Psoas muscle (tissue), 8 donors: Measurements from ENCODE around the gene SEC14L3. TPM values are rescaled to one million over a fixed set of nuclear protein-coding genes. Genes with fewer than 3 reads are reported as not detected.

Experiments
- ATAC-seq, 4 donors: fragments of 200-7000 bp; cut with Tn5 transposase; one replicate each; pipeline ENCODE4 v1.9.1; 2020; ENCODE audit warnings: moderate library complexity in 3 of 4, mild to moderate bottlenecking in 2 of 4
- DNase-seq, 2 donors: peaks; one replicate each; pipeline ENCODE4 v3.0.0-alpha.2; 2020
- H3K27ac ChIP-seq: fragments of 200-600 bp; one replicate; pipeline ENCODE4 v1.8.0; 2022
- H3K27me3 ChIP-seq, 3 donors: fragments of 200-600 bp in 1 of 3; one replicate each; pipeline versions ENCODE4 v1.6.1 to v1.8.0; 2013 to 2022; ENCODE audit warnings: low read length in 2 of 3, mild to moderate bottlenecking in 2 of 3, moderate library complexity in 1 of 3; ENCODE audit not compliant: insufficient read depth in 3 of 3
- H3K36me3 ChIP-seq, 2 donors: fragments of 200-600 bp in 1 of 2; one replicate each; pipeline versions ENCODE4 v1.6.1 to v1.8.0; 2013 to 2022; ENCODE audit warnings: low read depth in 1 of 2, mild to moderate bottlenecking in 1 of 2, moderate library complexity in 1 of 2; ENCODE audit not compliant: insufficient read depth in 1 of 2
- H3K4me1 ChIP-seq: fragments of 200-600 bp; one replicate; pipeline ENCODE4 v1.8.0; 2022
- H3K4me3 ChIP-seq: fragments of 200-600 bp; one replicate; pipeline ENCODE4 v1.8.0; 2022; ENCODE audit warnings: mild to moderate bottlenecking
- H3K9me3 ChIP-seq: fragments of 200-600 bp; one replicate; pipeline ENCODE4 v1.8.0; 2022
- WGBS, 3 donors: extraction: QIAGEN DNeasy Blood & Tissue Kit; methylation state at CpG; one replicate each; pipeline versions ENCODE4 v1.1.6 to v1.1.7; 2013; 5-methylcytosine and 5-hydroxymethylcytosine counted together
- intact Hi-C, 2 donors: fragments of 100-400 bp; cut with DNase I; formaldehyde crosslinking; loops; one replicate each; pipeline versions ENCODE4 v1.11.0 to v1.14.2; 2022
- polyA plus RNA-seq, 3 donors: library from polyadenylated mRNA; stranded (reverse); fragments of 200-250 nt; gene quantifications; one replicate each; pipeline ENCODE4 v1.2.3, GENCODE V29; 2013
- total RNA-seq, 4 donors: library from RNA; stranded (reverse); fragmentation: NEBNext Ultra II Directional in 2 of 4; extraction: Animal tissue kit (Norgen Biotek cat#: 25700) in 2 of 4; gene quantifications; one replicate each; pipeline versions ENCODE4 v1.2.1 to v1.2.4, GENCODE V29; 2021 to 2023
- TF ChIP-seq, protein P1 (sequence below): fragments of 200-600 bp; IDR thresholded peaks from one replicate; pipeline ENCODE4 v1.8.0; 2022; ENCODE audit warnings: antibody characterized with exemption
- donor health status: healthy with polysubstance abuse.
- donor health status: DM: no; HTN: no; CAD: no; lungs with moderate emphysema.
- donor health status: Bipolar disorder and iron deficiency.
- donor health status: healthy.
- donor health status: DM: yes; HTN: yes; CAD: no.
- donor health status: DM: no; HTN: no; CAD: no.
- donor health status: DM: no; HTN: no; CAD: no.
- donor health status: DM: yes; HTN: yes; CAD: no.

SEC14L3 gene
- total and polyA plus RNA-seq, 7 donors = 0.04 TPM; not detected in 6

DNA sequence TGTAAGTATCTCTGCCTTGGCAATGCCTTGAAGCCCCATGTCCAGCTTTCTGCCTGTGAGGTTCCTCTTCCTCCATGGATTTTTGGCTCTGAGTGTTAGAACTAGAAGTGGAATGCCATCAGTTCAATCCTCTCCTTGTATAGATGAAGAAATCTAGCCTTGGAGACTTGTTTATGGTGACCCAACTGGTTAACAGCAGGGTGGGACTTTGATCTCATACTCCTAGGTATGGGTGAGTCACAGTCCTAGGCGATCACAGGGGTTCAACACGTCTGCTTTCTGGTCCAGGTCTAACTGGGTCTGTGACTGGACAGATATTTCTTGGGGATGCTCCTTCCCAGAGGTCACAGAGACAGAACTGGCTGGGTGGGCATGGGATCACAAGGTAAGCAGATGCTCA is 55.4 kb downstream of the SEC14L3 start:
- Histone ChIP-seq H3K4me1 (no peaks in the 10 kb centered on the region), H3K4me3 (no peak overlapping the region), H3K27me3 (no peaks in the 10 kb centered on the region), H3K27ac (no peak overlapping the region), H3K36me3 (peaks cover 3 to 75% of the 10 kb centered on the region in 2 donors), H3K9me3 (no peaks in the 10 kb centered on the region)
- TF ChIP-seq, protein P1, sequence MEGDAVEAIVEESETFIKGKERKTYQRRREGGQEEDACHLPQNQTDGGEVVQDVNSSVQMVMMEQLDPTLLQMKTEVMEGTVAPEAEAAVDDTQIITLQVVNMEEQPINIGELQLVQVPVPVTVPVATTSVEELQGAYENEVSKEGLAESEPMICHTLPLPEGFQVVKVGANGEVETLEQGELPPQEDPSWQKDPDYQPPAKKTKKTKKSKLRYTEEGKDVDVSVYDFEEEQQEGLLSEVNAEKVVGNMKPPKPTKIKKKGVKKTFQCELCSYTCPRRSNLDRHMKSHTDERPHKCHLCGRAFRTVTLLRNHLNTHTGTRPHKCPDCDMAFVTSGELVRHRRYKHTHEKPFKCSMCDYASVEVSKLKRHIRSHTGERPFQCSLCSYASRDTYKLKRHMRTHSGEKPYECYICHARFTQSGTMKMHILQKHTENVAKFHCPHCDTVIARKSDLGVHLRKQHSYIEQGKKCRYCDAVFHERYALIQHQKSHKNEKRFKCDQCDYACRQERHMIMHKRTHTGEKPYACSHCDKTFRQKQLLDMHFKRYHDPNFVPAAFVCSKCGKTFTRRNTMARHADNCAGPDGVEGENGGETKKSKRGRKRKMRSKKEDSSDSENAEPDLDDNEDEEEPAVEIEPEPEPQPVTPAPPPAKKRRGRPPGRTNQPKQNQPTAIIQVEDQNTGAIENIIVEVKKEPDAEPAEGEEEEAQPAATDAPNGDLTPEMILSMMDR = no peak
- 74 to 96% (median 84%) methylated on average over 2 of the region's 2 CpGs for WGBS, 3 donors
- intact Hi-C loops = no loop called here
- no peak for DNase-seq
- ATAC-seq = no peak

DNA sequence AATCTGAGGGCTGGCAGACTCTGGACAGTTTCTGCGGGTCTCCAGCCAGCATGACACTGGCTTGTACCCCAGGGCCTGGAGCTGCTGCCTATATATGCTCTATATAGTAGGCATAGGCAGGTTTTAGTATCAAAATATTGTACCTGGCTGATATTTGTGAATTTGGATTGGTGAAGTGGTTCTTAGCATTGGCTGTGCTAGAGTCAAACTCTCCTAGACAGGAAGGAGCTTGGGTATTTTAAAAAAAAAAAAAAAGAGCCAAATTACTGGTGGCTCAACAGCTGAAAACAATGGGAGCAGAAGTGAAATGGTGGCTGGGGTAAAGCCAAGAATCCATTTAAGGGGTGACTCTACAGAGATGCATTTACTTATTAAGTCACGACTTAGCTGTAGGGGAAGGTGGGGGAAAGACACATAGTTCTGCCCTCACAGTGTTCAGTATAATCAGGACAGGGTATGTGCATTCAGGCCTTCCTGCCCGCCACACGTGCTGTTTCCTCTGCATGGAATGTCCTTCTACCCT is 57.2 kb downstream of the SEC14L3 start:
- ATAC-seq = no peak
- no peak overlapping the region for H3K4me3 ChIP-seq
- 87 to 89% (median 88%) methylated on average over 4 of the region's 4 CpGs for WGBS, 3 donors
- TF ChIP-seq, protein P1 = no peak
- DNase-seq = no peak
- peaks cover 3 to 68% of the 10 kb centered on the region in 2 donors for H3K36me3 ChIP-seq
- no peaks in the 10 kb centered on the region for H3K27me3 ChIP-seq
- no peaks in the 10 kb centered on the region for H3K4me1 ChIP-seq
- no peaks in the 10 kb centered on the region for H3K9me3 ChIP-seq
- no peak overlapping the region for H3K27ac ChIP-seq
- intact Hi-C loops = no loop called here

DNA sequence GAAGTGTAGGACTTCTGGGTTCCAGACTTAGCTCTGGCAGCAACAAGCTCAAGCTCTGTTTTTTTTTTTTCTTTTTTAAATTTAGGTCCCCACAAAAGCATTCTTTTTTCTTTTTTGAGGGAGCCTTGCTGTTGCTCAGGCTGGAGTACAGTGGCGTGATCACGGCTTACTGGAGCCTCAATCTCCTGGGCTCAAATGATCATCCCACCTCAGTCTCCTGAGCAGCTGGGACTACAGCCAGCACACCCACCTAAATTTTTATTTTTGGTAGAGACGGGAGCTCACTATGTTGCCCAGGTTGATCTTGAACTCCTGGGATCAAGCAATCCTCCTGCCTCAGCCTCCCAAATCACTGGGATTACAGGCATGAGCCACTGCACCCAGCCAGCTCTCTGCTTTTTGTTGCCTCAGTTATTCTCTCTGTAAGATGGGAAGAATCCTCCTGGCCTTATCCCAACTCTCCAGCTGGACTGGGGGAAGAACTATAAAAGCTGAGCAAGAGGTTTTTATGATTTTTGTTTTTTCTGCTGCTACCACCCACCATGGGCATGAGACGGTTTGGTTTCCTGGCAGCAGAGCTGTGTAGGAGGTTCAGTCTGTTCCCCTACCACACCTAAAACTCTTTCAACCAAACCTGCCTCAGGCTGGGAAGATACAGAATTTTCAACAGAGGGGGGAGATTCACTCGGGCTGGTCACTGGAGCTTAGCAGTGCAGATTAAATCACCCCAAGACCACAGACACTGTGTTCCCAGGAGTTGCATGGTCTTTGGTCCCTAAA is 57.9 kb downstream of the SEC14L3 start:
- Histone ChIP-seq H3K27me3 (no peaks in the 10 kb centered on the region), H3K4me3 (no peak overlapping the region), H3K36me3 (peaks cover 3 to 67% of the 10 kb centered on the region in 2 donors), H3K9me3 (no peaks in the 10 kb centered on the region), H3K4me1 (no peaks in the 10 kb centered on the region), H3K27ac (no peak overlapping the region)
- TF ChIP-seq, protein P1 = no peak
- no peak for DNase-seq
- 83 to 92% (median 86%) methylated on average over 5 of the region's 5 CpGs for WGBS, 3 donors
- ATAC-seq = no peak
- intact Hi-C loops = no loop called here

DNA sequence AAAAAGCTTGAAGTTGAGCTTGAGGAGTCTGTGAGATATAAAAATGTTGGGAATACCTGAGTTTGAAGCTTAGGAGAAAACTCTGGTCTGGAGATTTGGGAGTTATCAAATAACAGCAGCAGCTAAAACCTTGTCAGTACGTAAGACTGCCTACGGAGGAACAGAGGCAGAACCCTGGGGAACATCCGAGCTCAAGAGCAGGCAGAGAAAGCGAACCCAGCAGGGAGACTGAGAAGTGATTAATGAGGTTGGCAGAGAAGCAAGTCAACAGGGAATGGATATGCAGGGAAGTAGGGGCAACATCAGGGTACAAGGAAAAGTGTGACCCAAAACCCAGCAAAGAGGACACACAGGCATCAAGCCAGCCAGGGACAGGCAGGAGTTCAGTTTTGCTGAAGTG is 58.8 kb downstream of the SEC14L3 start:
- 86 to 88% (median 88%) methylated on average over 4 of the region's 4 CpGs for WGBS, 3 donors
- TF ChIP-seq, protein P1 = no peak
- DNase-seq = no peak

More for the DNA sequence above, 58.8 kb downstream of the SEC14L3 start:
- H3K4me3 ChIP-seq = no peak overlapping the region
- no peaks in the 10 kb centered on the region for H3K9me3 ChIP-seq
- H3K4me1 ChIP-seq = no peaks in the 10 kb centered on the region
- ATAC-seq = no peak
- peaks cover 3 to 64% of the 10 kb centered on the region in 2 donors for H3K36me3 ChIP-seq
- no peaks in the 10 kb centered on the region for H3K27me3 ChIP-seq
- H3K27ac ChIP-seq = no peak overlapping the region
- intact Hi-C loops = no loop called here
